Epithelial cell of umbilical artery (primary cell): ENCODE results near the gene ETAA1. TPM values are rescaled to one million over a fixed set of nuclear protein-coding genes. Genes with fewer than 3 reads are reported as not detected.

Experiments
- total RNA-seq: library from RNA; depleted of rRNA; stranded (reverse); fragments of >200 nt; gene quantifications from 2 replicates; pipeline ENCODE4 v1.2.3, GENCODE V29; 2014

ETAA1 gene
- 15.3 and 16.0 TPM in 2 replicates for total RNA-seq

DNA sequence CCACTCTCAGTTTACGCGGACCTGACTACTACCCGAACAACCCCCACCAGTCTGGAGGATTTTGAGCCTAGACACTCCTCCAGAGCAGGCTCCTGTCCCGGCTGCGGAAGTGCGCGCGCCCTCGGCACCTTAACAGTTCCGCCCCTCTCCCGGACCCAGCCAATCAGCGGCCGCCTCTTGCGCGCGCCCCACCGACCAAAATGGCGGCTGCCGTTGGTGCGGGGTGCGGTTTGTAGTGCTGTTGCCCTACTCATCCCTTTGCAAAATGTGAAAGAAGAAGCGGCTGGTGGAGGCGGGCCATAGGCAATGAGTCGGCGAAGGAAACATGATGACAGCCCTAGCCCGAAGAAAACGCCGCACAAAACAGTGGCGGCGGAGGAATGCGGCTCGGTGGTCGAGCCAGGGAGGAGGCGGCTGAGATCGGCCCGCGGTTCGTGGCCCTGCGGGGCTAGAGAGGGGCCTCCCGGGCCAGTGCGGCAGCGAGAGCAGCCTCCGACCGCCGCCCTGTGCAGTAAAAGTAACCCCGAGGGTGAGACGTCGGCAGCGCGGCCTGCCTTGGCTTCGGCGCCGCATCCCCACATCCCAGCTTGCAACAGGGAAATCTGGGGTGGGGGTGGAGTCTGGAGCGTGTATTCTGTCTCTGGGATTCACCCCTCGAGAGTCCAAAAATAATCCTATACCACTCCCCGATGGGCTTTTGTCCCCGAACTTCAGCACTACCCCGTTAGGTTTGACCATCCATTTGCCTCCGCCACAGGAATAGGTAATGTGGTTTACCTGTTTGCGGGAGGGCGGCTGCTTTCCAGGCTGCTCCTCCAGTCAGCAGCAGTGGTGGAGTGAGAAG, at the start of gene ETAA1:
TSS of gene ETAA1 (plus strand) at position 191 of the 844 bp plus-strand sequence. CDS start at position 307, 116 bp downstream.

